ENCODE results near the gene CDK7.

The CDK7 gene

GRCh38 chr5:69234457-69235268 is at the start of gene CDK7:
Gene CDK7, plus strand, starts transcription at chr5:69234886. Its CDS starts 90 bp downstream, at chr5:69234976.
- Histone ChIP-seq H3K4me2 (ENCODE audit: low read length) (peak within 1 kb of the TSS; percentile 87), H3K4me3 (ENCODE audit: low read length) (peak within 1 kb of the TSS; percentile 82), H3K79me2 (ENCODE audit: control insufficient read depth, low read length) (peaks cover 40% of the 10 kb centered on the region), H3K4me1 (ENCODE audit: control insufficient read depth, low read length) (peaks cover 21% of the 10 kb centered on the region), H3K27me3 (ENCODE audit: control insufficient read depth, low read length) (no peaks in the 10 kb centered on the region), H3K27ac (ENCODE audit: low read depth, low read length) (0 out of 2 replicates have a peak within 1 kb of the TSS, but pooled peaks have one; percentile 16), H3K9me3 (ENCODE audit: control insufficient read depth, insufficient read depth, low read length) (no peaks in the 10 kb centered on the region), H4K20me1 (ENCODE audit: control insufficient read depth, insufficient read depth, low read depth, low read length) (no peaks in the 10 kb centered on the region; the same call in 1 of the 2 replicates), H3K36me3 (ENCODE audit: control insufficient read depth, low read length) (peaks cover 38% of the 10 kb centered on the region), H3F3A (ENCODE audit: control insufficient read depth, insufficient read depth) (0 out of 2 replicates have a peak, but pooled peaks cover 8% of the 10 kb centered on the region), H3K9me2 (replicated peaks; ENCODE audit: control insufficient read depth, low read length) (no peaks in the 10 kb centered on the region)
- TF ChIP-seq CTCF (IDR thresholded peaks at IDR 0.05; ENCODE audit: low read depth, low read length, poor library complexity, severe bottlenecking): no peak
- no peak for TF ChIP-seq EZH2phosphoT487 (IDR thresholded peaks at IDR 0.05; ENCODE audit: borderline replicate concordance, low read length)

GRCh38 chr5:69187342-69187741 is 47.3 kb upstream of the CDK7 start:
- peaks cover 14% of the 10 kb centered on the region for H3K4me1 ChIP-seq (ENCODE audit: control insufficient read depth, low read length)
- TF ChIP-seq CTCF (IDR thresholded peaks at IDR 0.05; ENCODE audit: low read depth, low read length, poor library complexity, severe bottlenecking): no peak
- TF ChIP-seq EZH2phosphoT487 (IDR thresholded peaks at IDR 0.05; ENCODE audit: borderline replicate concordance, low read length): no peak
- H3K27me3 ChIP-seq (ENCODE audit: control insufficient read depth, low read length): no peaks in the 10 kb centered on the region
- peaks cover 34% of the 10 kb centered on the region for H3K79me2 ChIP-seq (ENCODE audit: control insufficient read depth, low read length)
- no peaks in the 10 kb centered on the region for H3K9me3 ChIP-seq (ENCODE audit: control insufficient read depth, insufficient read depth, low read length)
- no peak overlapping the region for H3K27ac ChIP-seq (ENCODE audit: low read depth, low read length)
- H3K4me3 ChIP-seq (ENCODE audit: low read length): no peak overlapping the region
- no peaks in the 10 kb centered on the region for H3K9me2 ChIP-seq (replicated peaks; ENCODE audit: control insufficient read depth, low read length)
- H3K36me3 ChIP-seq (ENCODE audit: control insufficient read depth, low read length): peaks cover 14% of the 10 kb centered on the region
- no peak overlapping the region for H3K4me2 ChIP-seq (ENCODE audit: low read length)
- H3F3A ChIP-seq (ENCODE audit: control insufficient read depth, insufficient read depth): peaks cover 2% of the 10 kb centered on the region; the same call in 1 of the 2 replicates
- no peaks in the 10 kb centered on the region for H4K20me1 ChIP-seq (ENCODE audit: control insufficient read depth, insufficient read depth, low read depth, low read length)

- Histone ChIP-seq H3K27me3 (ENCODE audit: control insufficient read depth, low read length) (no peaks in the 10 kb centered on the region), H3F3A (ENCODE audit: control insufficient read depth, insufficient read depth) (peaks cover 2% of the 10 kb centered on the region; the same call in 1 of the 2 replicates), H3K4me3 (ENCODE audit: low read length) (peak overlapping the region; percentile 90), H4K20me1 (ENCODE audit: control insufficient read depth, insufficient read depth, low read depth, low read length) (no peaks in the 10 kb centered on the region), H3K9me3 (ENCODE audit: control insufficient read depth, insufficient read depth, low read length) (no peaks in the 10 kb centered on the region), H3K4me2 (ENCODE audit: low read length) (peak overlapping the region; percentile 82), H3K4me1 (ENCODE audit: control insufficient read depth, low read length) (peaks cover 14% of the 10 kb centered on the region), H3K27ac (ENCODE audit: low read depth, low read length) (no peak overlapping the region), H3K36me3 (ENCODE audit: control insufficient read depth, low read length) (peaks cover 26% of the 10 kb centered on the region), H3K79me2 (ENCODE audit: control insufficient read depth, low read length) (peaks cover 34% of the 10 kb centered on the region), H3K9me2 (replicated peaks; ENCODE audit: control insufficient read depth, low read length) (no peaks in the 10 kb centered on the region)
- no peak for TF ChIP-seq EZH2phosphoT487 (IDR thresholded peaks at IDR 0.05; ENCODE audit: borderline replicate concordance, low read length)
- no peak for TF ChIP-seq CTCF (IDR thresholded peaks at IDR 0.05; ENCODE audit: low read depth, low read length, poor library complexity, severe bottlenecking)
Measured at GRCh38 chr5:69188811-69189161, 45.9 kb upstream of the CDK7 start.
